NCI-H82 treated with DMSO at 0.1 percent for 48 hours (cell line): ENCODE measurements around the gene ITPR3.
A peak's percentile ranks its signal among the peaks of the same experiment; 100 is the strongest.

Source experiments
- DNase-seq: peaks from one replicate; lab custom pipeline; 2025; ENCODE audit not compliant: unreplicated experiment; lab: John Stamatoyannopoulos, UW

Gene ITPR3

GRCh38 chr6:33620856-33621710, at the start of gene ITPR3:
TSS of gene ITPR3 (plus strand) at chr6:33621322. CDS start at chr6:33621603, 281 bp downstream.
- no peak for DNase-seq

GRCh38 chr6:33571637-33572316, 49.3 kb upstream of the ITPR3 start:
- DNase-seq = no peak

- DNase-seq = no peak
These were observed 45.9 kb upstream of the ITPR3 start for GRCh38 chr6:33575211-33575610.

GRCh38 chr6:33576668-33577067, 44.5 kb upstream of the ITPR3 start:
- DNase-seq = no peak

GRCh38 chr6:33577106-33577535, 44.0 kb upstream of the ITPR3 start:
- no peak for DNase-seq

GRCh38 chr6:33577718-33578117, 43.4 kb upstream of the ITPR3 start:
- no peak for DNase-seq

- DNase-seq = no peak
These were observed 43.0 kb upstream of the ITPR3 start for GRCh38 chr6:33578164-33578563.

- DNase-seq = no peak
These were observed 42.5 kb upstream of the ITPR3 start for GRCh38 chr6:33578588-33579011.

GRCh38 chr6:33579828-33580714, 41.1 kb upstream of the ITPR3 start, which contains the start of gene BAK1:
TSS of gene BAK1 (minus strand) at chr6:33580276. CDS start at chr6:33577604, 2,672 bp downstream.
- peak; percentile 85 for DNase-seq

GRCh38 chr6:33581186-33581585, 39.9 kb upstream of the ITPR3 start:
- no peak for DNase-seq

GRCh38 chr6:33583591-33584155, 37.4 kb upstream of the ITPR3 start:
- peak; percentile 47 for DNase-seq

- no peak for DNase-seq
These were observed 36.3 kb upstream of the ITPR3 start for GRCh38 chr6:33584700-33585402.

GRCh38 chr6:33585403-33586107, 35.6 kb upstream of the ITPR3 start:
- DNase-seq = peak; percentile 31

- no peak for DNase-seq
These were observed 34.9 kb upstream of the ITPR3 start for GRCh38 chr6:33586108-33586640.

- DNase-seq = no peak
These were observed 33.6 kb upstream of the ITPR3 start for GRCh38 chr6:33587529-33587928.

GRCh38 chr6:33588894-33589293, 32.2 kb upstream of the ITPR3 start:
- no peak for DNase-seq

GRCh38 chr6:33589392-33589730, 31.8 kb upstream of the ITPR3 start:
- no peak for DNase-seq

GRCh38 chr6:33589731-33590530, 31.2 kb upstream of the ITPR3 start:
- DNase-seq = no peak
